DOHH2 (cell line): ENCODE data around the gene SH3PXD2A.

Experiments
- H3F3A ChIP-seq: fragments of 200-600 bp; sonication (generic), shearing (Covaris generic); 2 replicates; pipeline ENCODE4 v1.6.0; 2016; ENCODE audit warnings: antibody characterized with exemption, mild to moderate bottlenecking; ENCODE audit not compliant: control insufficient read depth, insufficient read depth
- H3K27ac ChIP-seq: fragments of 200-600 bp; sonication (generic); 2 replicates; pipeline ENCODE4 v1.5.1; 2014; ENCODE audit warnings: low read depth, mild to moderate bottlenecking, low read length, moderate library complexity
- H3K27me3 ChIP-seq: fragments of 200-600 bp; sonication (generic); 2 replicates; pipeline ENCODE4 v1.6.1; 2014; ENCODE audit warnings: mild to moderate bottlenecking, low read length, mixed read lengths; ENCODE audit not compliant: control insufficient read depth
- H3K36me3 ChIP-seq: fragments of 200-600 bp; sonication (generic); 2 replicates; pipeline ENCODE4 v1.6.1; 2014; ENCODE audit warnings: mild to moderate bottlenecking, low read length, moderate library complexity, mixed read lengths; ENCODE audit not compliant: control insufficient read depth
- H3K4me1 ChIP-seq: fragments of 200-600 bp; sonication (generic); 2 replicates; pipeline ENCODE4 v1.6.1; 2014; ENCODE audit warnings: mild to moderate bottlenecking, low read length, mixed read lengths; ENCODE audit not compliant: control insufficient read depth
- H3K4me2 ChIP-seq: fragments of 200-600 bp; sonication (generic); 2 replicates; pipeline ENCODE4 v1.6.0; 2014; ENCODE audit warnings: mild to moderate bottlenecking, low read length, moderate library complexity
- H3K4me3 ChIP-seq: fragments of 200-600 bp; sonication (generic); 2 replicates; pipeline ENCODE4 v1.5.1; 2014; ENCODE audit warnings: mild to moderate bottlenecking, low read length, mixed read lengths
- H3K79me2 ChIP-seq: fragments of 200-600 bp; sonication (generic); 2 replicates; pipeline ENCODE4 v1.6.1; 2014; ENCODE audit warnings: mild to moderate bottlenecking, low read length, mixed read lengths; ENCODE audit not compliant: control insufficient read depth
- H3K9me2 ChIP-seq: fragments of 200-600 bp; sonication (generic); replicated peaks from 2 replicates; pipeline ENCODE4 v1.6.1; 2014; ENCODE audit warnings: mild to moderate bottlenecking, low read length, mixed read lengths; ENCODE audit not compliant: control insufficient read depth
- H3K9me3 ChIP-seq: fragments of 200-600 bp; sonication (generic); 2 replicates; pipeline ENCODE4 v1.6.1; 2014; ENCODE audit warnings: antibody characterized with exemption, low read length, mixed read lengths; ENCODE audit not compliant: control insufficient read depth, insufficient read depth
- H4K20me1 ChIP-seq: fragments of 200-600 bp; sonication (generic); 2 replicates; pipeline ENCODE4 v1.6.0; 2014; ENCODE audit warnings: low read depth, mild to moderate bottlenecking, antibody characterized with exemption, low read length, moderate library complexity; ENCODE audit not compliant: control insufficient read depth, insufficient read depth
- CTCF ChIP-seq: fragments of 200-600 bp; sonication (generic); IDR thresholded peaks from one replicate; pipeline ENCODE4 v1.5.1; 2014; ENCODE audit warnings: antibody characterized with exemption, mild to moderate bottlenecking, low read depth, low read length; ENCODE audit not compliant: poor library complexity, severe bottlenecking
- EZH2phosphoT487 ChIP-seq: fragments of 200-600 bp; sonication (generic); IDR thresholded peaks from 2 replicates; pipeline ENCODE4 v1.6.1; 2017; ENCODE audit warnings: borderline replicate concordance, mild to moderate bottlenecking, antibody characterized with exemption, low read length, moderate library complexity, mixed read lengths

The SH3PXD2A gene

DNA sequence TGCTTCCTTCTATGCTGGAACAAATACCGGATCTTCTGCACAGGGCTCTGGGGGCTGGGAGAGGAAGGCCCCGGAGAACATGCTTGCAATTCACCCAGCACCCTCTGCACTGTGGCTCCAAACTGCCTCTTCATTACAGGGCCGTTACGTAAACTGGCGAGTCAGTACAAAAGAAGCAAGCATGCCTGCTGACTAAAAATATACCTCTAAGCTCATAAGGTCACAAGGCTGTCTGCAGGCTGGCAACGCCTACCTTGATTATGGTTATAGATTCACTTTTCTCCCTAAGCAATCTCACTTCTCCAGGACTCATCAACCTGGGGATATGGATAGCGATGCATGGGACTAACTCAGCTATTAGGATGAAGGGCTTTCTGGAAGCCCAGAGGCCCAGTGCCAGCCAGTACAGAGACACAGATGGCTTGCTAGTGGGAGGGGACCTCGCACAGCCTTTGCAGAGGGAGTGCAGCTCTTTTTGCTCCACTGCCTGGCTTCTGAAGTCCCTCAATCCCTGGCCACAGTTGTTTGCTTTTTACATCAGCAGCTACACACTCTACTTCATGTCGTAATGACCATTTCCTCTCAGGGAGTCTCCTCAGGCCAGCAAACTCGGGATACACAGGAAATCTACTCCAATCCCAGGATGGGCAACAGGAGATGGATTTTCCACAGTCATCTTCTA, 96.1 kb downstream of the SH3PXD2A start:
- H3K4me2 ChIP-seq, result no peak overlapping the region
- no peaks in the 10 kb centered on the region for H3F3A ChIP-seq

DNA sequence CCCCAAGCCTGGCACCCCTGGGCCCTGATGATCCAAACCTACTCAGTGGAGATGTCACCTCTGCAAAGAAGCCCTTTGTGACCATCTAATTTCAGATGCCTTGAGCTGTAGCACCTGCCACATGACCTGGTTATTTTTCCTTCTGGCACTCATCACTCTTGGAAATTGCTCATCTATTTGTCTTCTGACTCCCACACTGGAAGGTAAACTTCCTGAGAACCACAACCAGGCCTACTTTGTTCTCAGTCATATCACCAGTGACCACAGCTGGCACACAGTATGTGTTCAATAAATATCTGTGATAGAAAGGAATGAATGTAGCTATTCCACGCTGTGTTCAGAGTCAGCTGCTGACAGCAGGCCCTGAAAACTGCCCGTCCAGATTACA, 97.1 kb downstream of the SH3PXD2A start:
- Histone ChIP-seq H3K4me2 (no peak overlapping the region), H3K27ac (no peak overlapping the region), H3K9me2 (no peaks in the 10 kb centered on the region), H3K27me3 (peaks cover 16% of the 10 kb centered on the region), H3K36me3 (no peaks in the 10 kb centered on the region), H3K9me3 (no peaks in the 10 kb centered on the region), H3F3A (no peaks in the 10 kb centered on the region), H3K4me3 (no peak overlapping the region), H4K20me1 (no peaks in the 10 kb centered on the region), H3K4me1 (peaks cover 15% of the 10 kb centered on the region), H3K79me2 (no peaks in the 10 kb centered on the region)
- no peak for TF ChIP-seq EZH2phosphoT487
- TF ChIP-seq CTCF, result no peak

More for the DNA sequence above, 96.1 kb downstream of the SH3PXD2A start:
- peaks cover 16% of the 10 kb centered on the region for H3K27me3 ChIP-seq
- H3K36me3 ChIP-seq, result no peaks in the 10 kb centered on the region
- H3K79me2 ChIP-seq, result no peaks in the 10 kb centered on the region
- H3K9me3 ChIP-seq, result no peaks in the 10 kb centered on the region
- H3K4me3 ChIP-seq, result no peak overlapping the region
- H4K20me1 ChIP-seq, result no peaks in the 10 kb centered on the region
- no peaks in the 10 kb centered on the region for H3K9me2 ChIP-seq
- H3K4me1 ChIP-seq, result peaks cover 24% of the 10 kb centered on the region
- H3K27ac ChIP-seq, result no peak overlapping the region
- TF ChIP-seq CTCF (no peak), EZH2phosphoT487 (no peak)

DNA sequence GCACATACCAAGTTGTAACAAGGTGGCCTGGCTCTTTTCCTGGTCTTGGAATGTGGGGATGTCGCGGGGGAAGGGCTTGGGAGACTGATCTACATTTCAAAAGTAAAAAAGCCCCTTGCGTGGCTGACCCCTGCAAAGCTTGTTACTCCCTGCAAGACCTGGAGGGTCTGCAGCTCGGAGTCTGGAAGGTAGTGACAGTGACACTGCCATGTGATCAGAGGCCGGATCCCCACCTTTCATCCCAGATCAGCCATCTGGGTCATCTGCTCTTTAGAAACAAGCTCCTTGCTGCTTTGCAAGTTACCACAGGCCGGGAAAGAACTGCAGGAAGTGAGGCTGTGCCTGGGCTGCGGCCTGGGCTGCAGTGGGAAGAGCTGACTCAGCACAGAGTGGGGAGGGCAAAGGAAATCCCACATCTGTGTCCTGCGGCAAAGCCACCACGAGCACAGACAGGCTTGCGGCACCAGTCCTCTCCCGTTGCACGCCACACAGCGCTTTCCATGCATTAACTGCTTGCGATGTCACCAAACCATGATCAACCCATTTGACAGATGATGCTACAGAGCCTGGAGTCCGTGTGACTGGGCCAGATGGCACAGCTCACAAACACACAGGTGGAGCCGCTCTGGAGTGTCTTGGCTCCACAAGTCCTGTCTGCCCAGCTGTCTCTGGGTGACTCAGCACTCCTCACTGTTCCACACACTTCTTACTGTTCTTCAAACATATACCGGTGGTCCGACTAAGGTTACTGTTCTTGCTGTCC, 97.7 kb downstream of the SH3PXD2A start:
- no peak overlapping the region for H3K4me3 ChIP-seq
- no peaks in the 10 kb centered on the region for H4K20me1 ChIP-seq
- H3K4me1 ChIP-seq, result peaks cover 9% of the 10 kb centered on the region
- H3K27ac ChIP-seq, result no peak overlapping the region
- peaks cover under 1% of the 10 kb centered on the region; the same call in 1 of the 2 replicates for H3K9me3 ChIP-seq
- H3K27me3 ChIP-seq, result peaks cover 16% of the 10 kb centered on the region
- no peaks in the 10 kb centered on the region for H3K9me2 ChIP-seq
- H3K4me2 ChIP-seq, result no peak overlapping the region
- H3F3A ChIP-seq, result no peaks in the 10 kb centered on the region
- TF ChIP-seq CTCF (no peak), EZH2phosphoT487 (no peak)
- no peaks in the 10 kb centered on the region for H3K36me3 ChIP-seq
- no peaks in the 10 kb centered on the region for H3K79me2 ChIP-seq
